HG03378 (cell line): ENCODE measurements around the gene SPINK1.
"Not testable (repeated sequence)": the region's sequence is repeated elsewhere in the genome, so short reads cannot be mapped to it uniquely, and the experiment has no call there.

Source experiments
- ATAC-seq: cut with Tn5 transposase; IDR thresholded peaks from one replicate; pipeline ENCODE4 v1.9.1; 2021; ENCODE audit warnings: mild to moderate bottlenecking, moderate library complexity; ENCODE audit not compliant: unreplicated experiment

SPINK1 gene

GRCh38 chr5:147854894-147855773, 23.7 kb upstream of the SPINK1 start:
- ATAC-seq = no peak

GRCh38 chr5:147854331-147854730, 22.9 kb upstream of the SPINK1 start:
- ATAC-seq = no peak

GRCh38 chr5:147853372-147853987, 22.0 kb upstream of the SPINK1 start:
- ATAC-seq = no peak

- ATAC-seq = no peak
Observed at GRCh38 chr5:147852365-147852764, 20.9 kb upstream of the SPINK1 start.

- no peak for ATAC-seq
Observed at GRCh38 chr5:147851578-147851977, 20.1 kb upstream of the SPINK1 start.

GRCh38 chr5:147849226-147849625, 17.8 kb upstream of the SPINK1 start:
- no peak for ATAC-seq

- ATAC-seq = no peak
Observed at GRCh38 chr5:147845618-147846017, 14.1 kb upstream of the SPINK1 start.

- no peak for ATAC-seq
Observed at GRCh38 chr5:147844846-147845245, 13.4 kb upstream of the SPINK1 start.

- no peak for ATAC-seq
Observed at GRCh38 chr5:147842869-147843268, 11.4 kb upstream of the SPINK1 start.

- ATAC-seq = no peak
Observed at GRCh38 chr5:147836439-147836838, 5.0 kb upstream of the SPINK1 start.

- ATAC-seq = no peak
Observed at GRCh38 chr5:147835386-147835798, 3.9 kb upstream of the SPINK1 start.

- ATAC-seq = no peak
Observed at GRCh38 chr5:147832541-147832940, 1.1 kb upstream of the SPINK1 start.

- ATAC-seq = no peak
Observed at GRCh38 chr5:147830035-147830434, 1.4 kb downstream of the SPINK1 start.

- not testable (repeated sequence) for ATAC-seq
Observed at GRCh38 chr5:147827017-147827416, 4.5 kb downstream of the SPINK1 start.

GRCh38 chr5:147826361-147826760, 5.1 kb downstream of the SPINK1 start:
- ATAC-seq = no peak

GRCh38 chr5:147822686-147823491, 8.6 kb downstream of the SPINK1 start:
- peak; percentile 92 for ATAC-seq

GRCh38 chr5:147822222-147822621, 9.2 kb downstream of the SPINK1 start:
- ATAC-seq = not testable (repeated sequence)

- ATAC-seq = no peak
Observed at GRCh38 chr5:147821766-147822165, 9.7 kb downstream of the SPINK1 start.

GRCh38 chr5:147819261-147819770, 12.2 kb downstream of the SPINK1 start:
- ATAC-seq = no peak

- ATAC-seq = no peak
Observed at GRCh38 chr5:147818290-147818689, 13.2 kb downstream of the SPINK1 start.

- ATAC-seq = no peak
Observed at GRCh38 chr5:147813696-147814095, 17.8 kb downstream of the SPINK1 start.
